ENCODE results near the gene TMIE. TPM values are rescaled to one million over a fixed set of nuclear protein-coding genes. Genes with fewer than 3 reads are reported as not detected.
A peak's percentile ranks its signal among the peaks of the same experiment; 100 is the strongest.

Gene TMIE
- total and polyA plus RNA-seq, 2 donors (not counting 1 experiment from before 2014, with no cell fraction given): 0.27 to 2.0 TPM

- no peak overlapping the region for H3K27ac ChIP-seq (ENCODE audit: insufficient read depth, low read length)
- H4K20me1 ChIP-seq (ENCODE audit: control insufficient read depth, extremely low read depth, insufficient read depth, low read length): peaks cover 1% of the 10 kb centered on the region
- no peaks in the 10 kb centered on the region for H3K36me3 ChIP-seq (ENCODE audit: control insufficient read depth, insufficient read depth, low read length)
- H3K9ac ChIP-seq (ENCODE audit: insufficient read depth, low read length): no peak overlapping the region
- no peak for DNase-seq (ENCODE audit: low read depth in 2 of 2)
- H3K9me3 ChIP-seq (ENCODE audit: control insufficient read depth, insufficient read depth, low read depth, low read length): no peaks in the 10 kb centered on the region
- no peak overlapping the region for H3K4me2 ChIP-seq (ENCODE audit: extremely low read depth, insufficient read depth, low read length)
- TF ChIP-seq EZH2 (IDR thresholded peaks at IDR 0.05; ENCODE audit: low read length, missing control alignments): no peak
- TF ChIP-seq, protein P1, sequence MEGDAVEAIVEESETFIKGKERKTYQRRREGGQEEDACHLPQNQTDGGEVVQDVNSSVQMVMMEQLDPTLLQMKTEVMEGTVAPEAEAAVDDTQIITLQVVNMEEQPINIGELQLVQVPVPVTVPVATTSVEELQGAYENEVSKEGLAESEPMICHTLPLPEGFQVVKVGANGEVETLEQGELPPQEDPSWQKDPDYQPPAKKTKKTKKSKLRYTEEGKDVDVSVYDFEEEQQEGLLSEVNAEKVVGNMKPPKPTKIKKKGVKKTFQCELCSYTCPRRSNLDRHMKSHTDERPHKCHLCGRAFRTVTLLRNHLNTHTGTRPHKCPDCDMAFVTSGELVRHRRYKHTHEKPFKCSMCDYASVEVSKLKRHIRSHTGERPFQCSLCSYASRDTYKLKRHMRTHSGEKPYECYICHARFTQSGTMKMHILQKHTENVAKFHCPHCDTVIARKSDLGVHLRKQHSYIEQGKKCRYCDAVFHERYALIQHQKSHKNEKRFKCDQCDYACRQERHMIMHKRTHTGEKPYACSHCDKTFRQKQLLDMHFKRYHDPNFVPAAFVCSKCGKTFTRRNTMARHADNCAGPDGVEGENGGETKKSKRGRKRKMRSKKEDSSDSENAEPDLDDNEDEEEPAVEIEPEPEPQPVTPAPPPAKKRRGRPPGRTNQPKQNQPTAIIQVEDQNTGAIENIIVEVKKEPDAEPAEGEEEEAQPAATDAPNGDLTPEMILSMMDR (conservative IDR thresholded peaks at IDR 0.05 in 1 of 2, IDR thresholded peaks at IDR 0.05 in 1 of 2; ENCODE audit: low read depth in 1 of 2, low read length in 2 of 2): peak in 1 of 2 donors; percentile 29
- no peak overlapping the region for H2AFZ ChIP-seq (ENCODE audit: low read length)
- H3K4me1 ChIP-seq (ENCODE audit: control insufficient read depth, extremely low read depth, insufficient read depth, low read length): peaks cover 5% of the 10 kb centered on the region
- no peak overlapping the region for H3K4me3 ChIP-seq (replicated peaks in 1 of 4; ENCODE audit: control extremely low read depth in 1 of 4, insufficient read depth in 1 of 4, low read depth in 3 of 4, low read length in 4 of 4)
- peaks cover 11% of the 10 kb centered on the region for H3K27me3 ChIP-seq (ENCODE audit: control insufficient read depth, insufficient read depth, low read length)
- H3K79me2 ChIP-seq (ENCODE audit: control insufficient read depth, insufficient read depth, low read length): no peaks in the 10 kb centered on the region
These were observed 5.8 kb upstream of the TMIE start for GRCh38 chr3:46695177-46695961.

DNA sequence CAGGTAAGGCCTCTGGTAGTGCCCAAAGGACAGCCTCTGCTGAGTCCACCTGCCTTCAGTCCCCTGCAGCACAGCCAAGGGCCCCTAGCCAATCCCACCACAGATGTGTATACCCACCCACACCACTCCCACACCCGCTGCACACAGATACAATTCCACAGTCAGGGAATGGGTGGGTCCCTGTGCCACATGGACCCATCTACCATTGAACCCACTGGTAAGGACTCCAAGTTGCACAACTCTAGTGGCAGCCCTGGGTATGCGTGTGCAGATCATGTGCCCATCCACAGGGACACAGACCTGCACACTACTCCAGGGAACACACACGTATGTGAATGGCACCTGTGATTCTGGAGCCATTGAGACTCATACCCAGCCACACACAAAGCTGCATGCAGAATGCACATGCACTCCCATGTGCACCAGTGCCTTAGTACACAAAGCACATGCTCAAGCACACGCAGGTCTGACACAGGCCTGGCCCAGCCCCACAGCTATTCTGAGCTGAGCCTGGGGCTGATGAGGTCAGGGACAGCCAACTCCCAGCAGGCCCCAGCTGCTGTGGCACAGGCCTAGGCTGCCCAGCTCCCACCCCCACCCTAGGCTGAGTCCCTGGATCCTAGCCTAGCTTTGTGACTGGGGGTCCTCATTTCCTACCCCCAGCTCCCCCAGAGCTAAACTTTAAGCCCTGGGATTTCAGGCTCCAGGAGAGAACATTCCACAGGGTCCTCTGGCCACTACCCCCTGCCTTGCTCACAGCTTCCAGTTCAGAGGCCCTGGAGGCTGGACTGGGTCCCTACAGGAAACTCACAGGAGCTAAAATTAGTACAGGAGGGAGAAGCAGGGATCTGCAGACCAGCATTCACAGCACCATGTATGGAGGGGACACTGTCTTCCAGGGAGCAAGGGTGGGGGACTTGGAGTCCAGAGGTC lies 5.0 kb upstream of the TMIE start:
- Histone ChIP-seq H2AFZ (ENCODE audit: low read length) (no peak overlapping the region), H3K4me2 (ENCODE audit: extremely low read depth, insufficient read depth, low read length) (no peak overlapping the region), H3K4me1 (ENCODE audit: control insufficient read depth, extremely low read depth, insufficient read depth, low read length) (peaks cover 5% of the 10 kb centered on the region), H3K36me3 (ENCODE audit: control insufficient read depth, insufficient read depth, low read length) (no peaks in the 10 kb centered on the region), H3K27ac (ENCODE audit: insufficient read depth, low read length) (no peak overlapping the region), H3K9me3 (ENCODE audit: control insufficient read depth, insufficient read depth, low read depth, low read length) (no peaks in the 10 kb centered on the region), H3K4me3 (replicated peaks in 1 of 4; ENCODE audit: control extremely low read depth in 1 of 4, insufficient read depth in 1 of 4, low read depth in 3 of 4, low read length in 4 of 4) (no peak overlapping the region), H3K27me3 (ENCODE audit: control insufficient read depth, insufficient read depth, low read length) (peaks cover 11% of the 10 kb centered on the region), H4K20me1 (ENCODE audit: control insufficient read depth, extremely low read depth, insufficient read depth, low read length) (peaks cover 1% of the 10 kb centered on the region), H3K9ac (ENCODE audit: insufficient read depth, low read length) (no peak overlapping the region), H3K79me2 (ENCODE audit: control insufficient read depth, insufficient read depth, low read length) (no peaks in the 10 kb centered on the region)
- peak; percentile 12 to 16 for DNase-seq (ENCODE audit: low read depth in 2 of 2)
- TF ChIP-seq, protein P1 (conservative IDR thresholded peaks at IDR 0.05 in 1 of 2, IDR thresholded peaks at IDR 0.05 in 1 of 2; ENCODE audit: low read depth in 1 of 2, low read length in 2 of 2): no peak
- TF ChIP-seq EZH2 (IDR thresholded peaks at IDR 0.05; ENCODE audit: low read length, missing control alignments): no peak

All from fibroblast of lung (primary cell).